Upper lobe of left lung (tissue), 6 donors: Measurements from ENCODE around the gene JAZF1. TPM values are rescaled to one million over a fixed set of nuclear protein-coding genes. Genes with fewer than 3 reads are reported as not detected.

Experiments used
- ATAC-seq, 2 donors: fragments of 200-7000 bp; cut with Tn5 transposase; one replicate each; pipeline ENCODE4 v1.9.1; 2022; ENCODE audit warnings: mild to moderate bottlenecking in 2 of 2, moderate library complexity in 2 of 2; ENCODE audit not compliant: low FRiP score in 2 of 2
- DNase-seq, 2 donors: peaks; one replicate each; pipeline ENCODE4 v3.0.0-alpha.2; 2019 to 2020
- H3K27ac ChIP-seq, 4 donors: fragments of 200-600 bp; sonication (generic); one replicate each; pipeline ENCODE4 v1.5.1; 2016 to 2019
- H3K27me3 ChIP-seq, 4 donors: fragments of 200-600 bp; sonication (generic); one replicate each; pipeline ENCODE4 v1.5.1; 2017 to 2019
- H3K36me3 ChIP-seq, 4 donors: fragments of 200-600 bp; sonication (generic); one replicate each; pipeline ENCODE4 v1.5.1; 2016 to 2019
- H3K4me1 ChIP-seq, 4 donors: fragments of 200-600 bp; sonication (generic); one replicate each; pipeline ENCODE4 v1.5.1; 2018 to 2019
- H3K4me3 ChIP-seq, 4 donors: fragments of 200-600 bp; sonication (generic); one replicate each; pipeline ENCODE4 v1.5.1; 2017 to 2019; ENCODE audit warnings: mild to moderate bottlenecking in 2 of 4, moderate library complexity in 1 of 4
- H3K9me3 ChIP-seq, 4 donors: fragments of 200-600 bp; sonication (generic); one replicate each; pipeline ENCODE4 v1.5.1; 2018 to 2019
- CTCF ChIP-seq, 6 experiments: fragments of 450-650 bp in 4 of 6; fragments of 200-600 bp in 2 of 6; sonication (generic) in 2 of 6; IDR thresholded peaks; one replicate each; pipeline ENCODE4 v1.5.1; 2016 to 2019; ENCODE audit warnings: antibody characterized with exemption in 6 of 6
- EP300 ChIP-seq, 4 donors: sonication (generic); formaldehyde crosslinking; IDR thresholded peaks; one replicate each; pipeline ENCODE4 v1.5.1; 2017; ENCODE audit warnings: antibody characterized with exemption in 4 of 4, control low read depth in 2 of 4
- POLR2A ChIP-seq, 4 donors: fragments of 450-650 bp; IDR thresholded peaks; one replicate each; pipeline ENCODE4 v1.5.1; 2016 to 2017; ENCODE audit warnings: antibody characterized with exemption in 4 of 4, mild to moderate bottlenecking in 2 of 4
- POLR2AphosphoS5 ChIP-seq, 2 donors: sonication (generic); formaldehyde crosslinking; IDR thresholded peaks; one replicate each; pipeline ENCODE4 v1.5.1; 2017; ENCODE audit warnings: antibody characterized with exemption in 2 of 2
- WGBS, 2 donors: methylation state at CpG; one replicate each; pipeline ENCODE4 v1.1.5; 2017 to 2018; 5-methylcytosine and 5-hydroxymethylcytosine counted together
- total RNA-seq, 6 donors: library from RNA; depleted of rRNA in 4 of 6; stranded (reverse); fragments of >200 nt in 4 of 6; gene quantifications; one replicate each; pipeline versions ENCODE4 v1.1.0 to v1.2.1, GENCODE V29; 2016 to 2021
- donor health status: DM: no; HTN: no; CAD: no; lungs with moderate emphysema.
- donor health status: DM: no; HTN: yes; CAD: no; lungs with severe emphysema.

The JAZF1 gene
- total RNA-seq, 6 donors from 2014 or later: 4.2 to 19.4 (median 12.4) TPM

- 69 to 97% methylated on average over 2 of the region's 2 CpGs for WGBS, 2 donors
- no peak overlapping the region for H3K4me3 ChIP-seq
- no peaks in the 10 kb centered on the region for H3K27me3 ChIP-seq
- no peaks in the 10 kb centered on the region for H3K9me3 ChIP-seq
- H3K4me1 ChIP-seq: no peaks in the 10 kb centered on the region
- H3K36me3 ChIP-seq: no peaks in the 10 kb centered on the region
- DNase-seq (no peak), ATAC-seq (no peak)
- H3K27ac ChIP-seq: no peak overlapping the region
- TF ChIP-seq POLR2A (IDR thresholded peaks at IDR 0.05): no peak
- no peak for TF ChIP-seq POLR2AphosphoS5 (IDR thresholded peaks at IDR 0.05)
- TF ChIP-seq CTCF (IDR thresholded peaks at IDR 0.05): no peak
- no peak for TF ChIP-seq EP300 (IDR thresholded peaks at IDR 0.05)
Measured at GRCh38 chr7:27998382-27998781, 182.2 kb downstream of the JAZF1 start.

- 90 to 93% methylated on average over 1 of the region's 1 CpG for WGBS, 2 donors
- no peaks in the 10 kb centered on the region for H3K27me3 ChIP-seq
- no peak for TF ChIP-seq EP300 (IDR thresholded peaks at IDR 0.05)
- H3K9me3 ChIP-seq: no peaks in the 10 kb centered on the region
- H3K27ac ChIP-seq: no peak overlapping the region
- H3K4me1 ChIP-seq: no peaks in the 10 kb centered on the region
- no peaks in the 10 kb centered on the region for H3K36me3 ChIP-seq
- DNase-seq (no peak), ATAC-seq (no peak)
- H3K4me3 ChIP-seq: no peak overlapping the region
Measured at GRCh38 chr7:27997188-27997707, 183.3 kb downstream of the JAZF1 start.

GRCh38 chr7:27996141-27996540 lies 184.5 kb downstream of the JAZF1 start:
- TF ChIP-seq CTCF (IDR thresholded peaks at IDR 0.05) (no peak), POLR2AphosphoS5 (IDR thresholded peaks at IDR 0.05) (no peak)
- no peak for ATAC-seq

GRCh38 chr7:27995228-27995627 lies 185.4 kb downstream of the JAZF1 start:
- DNase-seq (no peak), ATAC-seq (no peak)
- TF ChIP-seq POLR2A (IDR thresholded peaks at IDR 0.05) (no peak), EP300 (IDR thresholded peaks at IDR 0.05) (no peak), CTCF (IDR thresholded peaks at IDR 0.05) (no peak), POLR2AphosphoS5 (IDR thresholded peaks at IDR 0.05) (no peak)
- Histone ChIP-seq H3K27me3 (no peaks in the 10 kb centered on the region), H3K9me3 (no peaks in the 10 kb centered on the region), H3K27ac (no peak overlapping the region), H3K36me3 (no peaks in the 10 kb centered on the region), H3K4me3 (no peak overlapping the region), H3K4me1 (no peaks in the 10 kb centered on the region)
- 82 to 86% methylated on average over 3 of the region's 3 CpGs for WGBS, 2 donors

More at GRCh38 chr7:27996141-27996540, 184.5 kb downstream of the JAZF1 start:
- no peaks in the 10 kb centered on the region for H3K4me1 ChIP-seq
- H3K9me3 ChIP-seq: no peaks in the 10 kb centered on the region
- WGBS, 2 donors: 97% methylated on average over 7 of the region's 7 CpGs
- no peaks in the 10 kb centered on the region for H3K27me3 ChIP-seq
- DNase-seq: no peak
- H3K36me3 ChIP-seq: no peaks in the 10 kb centered on the region
- no peak overlapping the region for H3K27ac ChIP-seq
- H3K4me3 ChIP-seq: no peak overlapping the region

GRCh38 chr7:27994639-27995038 lies 186.0 kb downstream of the JAZF1 start:
- H3K27me3 ChIP-seq: no peaks in the 10 kb centered on the region
- no peaks in the 10 kb centered on the region for H3K9me3 ChIP-seq
- no peak overlapping the region for H3K4me3 ChIP-seq
- whole genome bisulfite sequencing, 2 donors: 67 to 80% methylated on average over 2 of the region's 2 CpGs
- H3K27ac ChIP-seq: no peak overlapping the region
- no peaks in the 10 kb centered on the region for H3K36me3 ChIP-seq
- TF ChIP-seq EP300 (IDR thresholded peaks at IDR 0.05) (no peak), POLR2A (IDR thresholded peaks at IDR 0.05) (no peak), POLR2AphosphoS5 (IDR thresholded peaks at IDR 0.05) (no peak), CTCF (IDR thresholded peaks at IDR 0.05) (no peak)
- no peaks in the 10 kb centered on the region for H3K4me1 ChIP-seq
- ATAC-seq (no peak), DNase-seq (no peak)
